Gastrocnemius medialis (tissue), 4 donors: ENCODE results near the gene FEZF2. TPM values are rescaled to one million over a fixed set of nuclear protein-coding genes. Genes with fewer than 3 reads are reported as not detected.

Experiments used
- ATAC-seq, 2 donors: fragments of 150-250 bp; one replicate each; pipeline ENCODE4 v1.9.1; 2016
- DNase-seq, 2 donors: peaks; one replicate each; pipeline ENCODE4 v3.0.0-alpha.2; 2019
- H3K27ac ChIP-seq, 4 donors: fragments of 200-600 bp; sonication (generic); 1 replicate in 1 of 4; 2 replicates in 3 of 4; pipeline ENCODE4 v1.5.1; 2016 to 2018; ENCODE audit warnings: mild to moderate bottlenecking in 2 of 4, moderate library complexity in 1 of 4
- H3K27me3 ChIP-seq, 3 donors: fragments of 200-600 bp; sonication (generic) in 2 of 3; 1 replicate in 1 of 3; 2 replicates in 2 of 3; pipeline versions ENCODE4 v1.5.1 to v1.6.0; 2016 to 2019; ENCODE audit warnings: mild to moderate bottlenecking in 1 of 3, moderate library complexity in 1 of 3
- H3K36me3 ChIP-seq, 2 donors: fragments of 200-600 bp; sonication (generic) in 1 of 2; one replicate each; pipeline ENCODE4 v1.5.1; 2017 to 2018
- H3K4me1 ChIP-seq, 2 donors: fragments of 200-600 bp; sonication (generic) in 1 of 2; one replicate each; pipeline ENCODE4 v1.5.1; 2016 to 2017; ENCODE audit warnings: mild to moderate bottlenecking in 2 of 2
- H3K4me3 ChIP-seq, 4 donors: fragments of 200-600 bp; sonication (generic) in 3 of 4; 1 replicate in 1 of 4; 2 replicates in 3 of 4; pipeline ENCODE4 v1.5.1; 2016 to 2019; ENCODE audit warnings: mild to moderate bottlenecking in 2 of 4
- H3K9me3 ChIP-seq, 3 donors: fragments of 200-600 bp; sonication (generic) in 2 of 3; 1 replicate in 1 of 3; 2 replicates in 2 of 3; pipeline ENCODE4 v1.5.1; 2016 to 2019
- POLR2A ChIP-seq, 2 donors: fragments of 450-650 bp; IDR thresholded peaks; one replicate each; pipeline ENCODE4 v1.6.1; 2017; ENCODE audit warnings: antibody characterized with exemption in 2 of 2, mild to moderate bottlenecking in 2 of 2, moderate library complexity in 2 of 2
- in situ Hi-C, 4 donors: fragments of 200-750 bp; cut with MboI; loops; one replicate each; pipeline versions ENCODE4 v1.15.0 to v1.8.0; 2017; ENCODE audit warnings: low sequenced_read_pairs in 4 of 4
- intact Hi-C: fragments of 100-400 bp; cut with DNase I; formaldehyde crosslinking; loops from one replicate; pipeline ENCODE4 v1.15.1; 2023; ENCODE audit warnings: low total_unique reads
- total RNA-seq, 4 donors: library from RNA; depleted of rRNA; stranded (reverse); fragments of >200 nt; gene quantifications; one replicate each; pipeline versions ENCODE4 v1.1.0 to v1.2.3, GENCODE V29; 2016
- TF ChIP-seq, protein P1 (sequence below), 5 experiments: fragments of 450-650 bp in 3 of 5; fragments of 200-600 bp in 2 of 5; sonication (generic) in 2 of 5; IDR thresholded peaks in 4 of 5; conservative IDR thresholded peaks in 1 of 5; 1 replicate in 4 of 5; 2 replicates in 1 of 5; pipeline ENCODE4 v1.5.1; 2016 to 2019; ENCODE audit warnings: antibody characterized with exemption in 5 of 5, mild to moderate bottlenecking in 3 of 5, moderate library complexity in 3 of 5

The FEZF2 gene
- total RNA-seq, 4 donors from 2014 or later, result not detected

DNA sequence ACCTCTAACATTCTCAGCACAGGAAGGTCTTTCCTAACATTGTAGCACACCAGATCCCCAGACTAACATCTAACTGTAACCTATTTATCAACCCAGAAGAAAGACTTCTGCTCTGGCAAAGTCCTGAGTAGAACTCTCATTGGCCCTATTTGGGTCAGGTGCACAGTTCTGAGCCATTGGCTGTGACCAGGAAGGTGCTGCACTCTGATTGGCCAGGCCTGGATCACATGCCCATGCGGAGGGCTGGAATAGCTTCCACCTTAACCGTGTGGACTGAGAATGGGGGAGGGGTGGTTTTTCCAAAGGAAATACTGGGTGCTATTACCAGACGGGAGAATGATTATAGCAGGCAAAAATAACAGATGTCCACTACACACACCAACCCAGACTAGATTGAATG lies 11.5 kb downstream of the FEZF2 start:
- Histone ChIP-seq H3K4me1 (no peaks in the 10 kb centered on the region), H3K27ac (no peak overlapping the region), H3K9me3 (no peaks in the 10 kb centered on the region), H3K36me3 (no peaks in the 10 kb centered on the region), H3K27me3 (peaks cover 19 to 37% (median 23%) of the 10 kb centered on the region in 3 donors), H3K4me3 (no peak overlapping the region)
- no peak for TF ChIP-seq POLR2A (IDR thresholded peaks at IDR 0.05)
- TF ChIP-seq, protein P1, sequence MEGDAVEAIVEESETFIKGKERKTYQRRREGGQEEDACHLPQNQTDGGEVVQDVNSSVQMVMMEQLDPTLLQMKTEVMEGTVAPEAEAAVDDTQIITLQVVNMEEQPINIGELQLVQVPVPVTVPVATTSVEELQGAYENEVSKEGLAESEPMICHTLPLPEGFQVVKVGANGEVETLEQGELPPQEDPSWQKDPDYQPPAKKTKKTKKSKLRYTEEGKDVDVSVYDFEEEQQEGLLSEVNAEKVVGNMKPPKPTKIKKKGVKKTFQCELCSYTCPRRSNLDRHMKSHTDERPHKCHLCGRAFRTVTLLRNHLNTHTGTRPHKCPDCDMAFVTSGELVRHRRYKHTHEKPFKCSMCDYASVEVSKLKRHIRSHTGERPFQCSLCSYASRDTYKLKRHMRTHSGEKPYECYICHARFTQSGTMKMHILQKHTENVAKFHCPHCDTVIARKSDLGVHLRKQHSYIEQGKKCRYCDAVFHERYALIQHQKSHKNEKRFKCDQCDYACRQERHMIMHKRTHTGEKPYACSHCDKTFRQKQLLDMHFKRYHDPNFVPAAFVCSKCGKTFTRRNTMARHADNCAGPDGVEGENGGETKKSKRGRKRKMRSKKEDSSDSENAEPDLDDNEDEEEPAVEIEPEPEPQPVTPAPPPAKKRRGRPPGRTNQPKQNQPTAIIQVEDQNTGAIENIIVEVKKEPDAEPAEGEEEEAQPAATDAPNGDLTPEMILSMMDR (IDR thresholded peaks at IDR 0.05 in 4 of 5, conservative IDR thresholded peaks at IDR 0.05 in 1 of 5), result no peak
- intact Hi-C loops (no loop called here), in situ Hi-C loops (no loop called here)
- DNase-seq (no peak), ATAC-seq (no peak)

DNA sequence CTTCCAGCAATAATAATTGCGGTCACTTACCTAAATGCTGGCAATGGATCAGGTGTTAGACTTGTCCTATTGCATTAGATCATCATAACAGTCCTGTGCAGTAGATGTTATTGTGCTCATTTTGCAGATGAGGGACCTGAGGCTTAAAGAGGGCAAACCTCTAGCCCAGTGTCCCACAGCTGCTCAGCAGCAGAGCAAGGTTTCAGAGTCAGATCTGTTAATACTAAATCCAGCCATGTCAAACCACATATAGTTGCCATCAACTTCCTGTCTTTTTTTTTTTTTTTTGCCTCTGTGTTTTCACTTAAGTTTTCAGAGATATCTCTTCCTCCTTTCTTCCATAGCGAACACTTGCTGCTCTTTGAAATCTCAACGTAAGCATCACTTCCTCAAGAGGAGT lies 12.1 kb downstream of the FEZF2 start:
- peaks cover 15 to 31% (median 17%) of the 10 kb centered on the region in 3 donors for H3K27me3 ChIP-seq
- ATAC-seq (no peak), DNase-seq (no peak)
- H3K27ac ChIP-seq, result no peak overlapping the region
- H3K4me1 ChIP-seq, result no peaks in the 10 kb centered on the region
- in situ Hi-C loops, result no loop called here
- intact Hi-C loops, result no loop called here
- TF ChIP-seq, protein P1 (IDR thresholded peaks at IDR 0.05 in 4 of 5, conservative IDR thresholded peaks at IDR 0.05 in 1 of 5), result no peak
- TF ChIP-seq POLR2A (IDR thresholded peaks at IDR 0.05), result no peak
- H3K36me3 ChIP-seq, result no peaks in the 10 kb centered on the region
- H3K4me3 ChIP-seq, result no peak overlapping the region
- no peaks in the 10 kb centered on the region for H3K9me3 ChIP-seq

- ATAC-seq (no peak), DNase-seq (no peak)
- H3K9me3 ChIP-seq, result no peaks in the 10 kb centered on the region
- peaks cover 0 to 16% (median 5%) of the 10 kb centered on the region in 3 donors for H3K27me3 ChIP-seq
- in situ Hi-C loops (no loop called here), intact Hi-C loops (no loop called here)
- H3K4me1 ChIP-seq, result no peaks in the 10 kb centered on the region
- no peak for TF ChIP-seq POLR2A (IDR thresholded peaks at IDR 0.05)
- TF ChIP-seq, protein P1 (IDR thresholded peaks at IDR 0.05 in 4 of 5, conservative IDR thresholded peaks at IDR 0.05 in 1 of 5), result no peak
- H3K36me3 ChIP-seq, result no peaks in the 10 kb centered on the region
- no peak overlapping the region for H3K27ac ChIP-seq
- no peak overlapping the region for H3K4me3 ChIP-seq
These were observed 13.8 kb downstream of the FEZF2 start for GRCh38 chr3:62359531-62359930.

DNA sequence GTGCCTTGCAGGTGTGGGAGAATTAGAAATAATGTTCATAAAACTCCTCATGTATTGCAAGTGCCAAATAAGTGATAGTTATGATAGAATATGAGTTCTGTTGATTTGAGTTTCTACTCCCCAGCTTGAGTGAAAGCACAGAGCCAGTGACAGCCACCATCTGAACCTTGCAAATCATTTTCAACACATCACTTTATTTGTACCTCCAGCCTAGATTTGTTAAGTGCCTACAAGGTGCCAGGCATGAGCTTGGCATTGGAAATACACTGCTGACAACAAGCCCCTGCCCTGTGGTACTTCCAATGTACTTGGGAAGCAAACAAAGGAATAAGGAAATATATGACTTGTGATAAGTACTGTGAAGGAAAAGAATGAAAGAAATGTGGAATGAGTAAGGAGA lies 17.0 kb downstream of the FEZF2 start:
- DNase-seq (no peak), ATAC-seq (no peak)
- no peak overlapping the region for H3K4me3 ChIP-seq
- H3K4me1 ChIP-seq, result no peaks in the 10 kb centered on the region
- no peak overlapping the region for H3K27ac ChIP-seq
- H3K9me3 ChIP-seq, result no peaks in the 10 kb centered on the region
- intact Hi-C loops, result no loop called here
- H3K27me3 ChIP-seq, result peaks cover 0 to 4% (median 0%) of the 10 kb centered on the region in 3 donors
- H3K36me3 ChIP-seq, result no peaks in the 10 kb centered on the region
- TF ChIP-seq POLR2A (IDR thresholded peaks at IDR 0.05), result no peak
- TF ChIP-seq, protein P1 (IDR thresholded peaks at IDR 0.05 in 4 of 5, conservative IDR thresholded peaks at IDR 0.05 in 1 of 5), result no peak
- in situ Hi-C loops, result no loop called here

DNA sequence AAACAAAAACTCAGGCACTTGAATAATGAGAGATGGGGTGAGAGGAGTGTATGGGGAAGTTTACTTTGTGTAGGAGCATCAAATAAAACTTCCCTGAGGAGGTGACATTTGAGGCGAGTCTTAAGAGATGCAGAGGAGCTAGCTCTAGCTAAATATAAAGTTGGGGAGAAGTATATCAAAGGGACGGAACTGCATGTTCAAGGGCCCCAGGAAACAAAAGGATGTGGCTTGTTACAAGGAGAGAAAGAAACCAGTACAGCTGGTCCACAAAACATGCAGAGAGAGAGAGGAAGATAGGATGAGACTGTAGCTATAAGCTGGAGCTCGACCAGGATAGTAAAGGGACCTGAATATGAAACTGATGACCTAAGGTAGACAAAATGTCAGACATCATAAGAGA lies 17.6 kb downstream of the FEZF2 start:
- Histone ChIP-seq H3K4me1 (no peaks in the 10 kb centered on the region), H3K27ac (no peak overlapping the region), H3K36me3 (no peaks in the 10 kb centered on the region), H3K9me3 (no peaks in the 10 kb centered on the region), H3K27me3 (no peaks in the 10 kb centered on the region), H3K4me3 (no peak overlapping the region)
- DNase-seq, result no peak
- TF ChIP-seq, protein P1 (IDR thresholded peaks at IDR 0.05 in 4 of 5, conservative IDR thresholded peaks at IDR 0.05 in 1 of 5), result no peak
- no peak for TF ChIP-seq POLR2A (IDR thresholded peaks at IDR 0.05)
- in situ Hi-C loops (no loop called here), intact Hi-C loops (no loop called here)
- ATAC-seq, result no peak
